ENCODE results near the gene PHF11. TPM values are rescaled to one million over a fixed set of nuclear protein-coding genes. Genes with fewer than 3 reads are reported as not detected.

PHF11 gene
- total RNA-seq, 1 donor from 2014 or later = 15.1 TPM

- Histone ChIP-seq H3K27ac (replicated peaks) (no peak overlapping the region), H3K36me3 (peaks cover 60% of the 10 kb centered on the region), H3K9me3 (replicated peaks) (no peaks in the 10 kb centered on the region), H3K4me3 (no peak overlapping the region), H3K4me1 (peaks cover 14% of the 10 kb centered on the region), H3K27me3 (ENCODE audit: low read depth) (no peaks in the 10 kb centered on the region)
- no peak for DNase-seq
- intact Hi-C loops (cut with micrococcal nuclease) = no loop called here
- TF ChIP-seq CTCF (IDR thresholded peaks at IDR 0.05; ENCODE audit: borderline replicate concordance) = no peak
These were observed 20.7 kb downstream of the PHF11 start for GRCh38 chr13:49516467-49516866.

DNA sequence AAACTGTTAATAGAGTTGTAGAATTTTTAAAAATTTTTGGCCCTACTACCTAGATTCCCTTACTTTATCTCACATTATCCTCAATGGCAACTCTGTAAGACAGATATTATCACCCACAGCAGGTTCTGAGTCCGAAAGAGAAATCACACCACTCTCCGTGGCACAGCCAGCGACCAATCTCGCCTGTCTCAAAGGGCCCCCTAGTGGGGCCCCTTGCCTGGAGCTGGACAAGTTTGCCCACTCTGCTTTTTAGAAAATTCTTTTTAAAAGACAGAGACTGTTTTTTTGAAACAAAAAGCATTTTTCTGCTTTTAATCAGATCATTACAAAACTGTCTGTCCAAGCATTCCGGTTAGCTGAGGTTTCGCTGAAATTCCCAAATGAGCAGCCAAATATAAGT, 21.7 kb downstream of the PHF11 start:
- Histone ChIP-seq H3K27ac (replicated peaks) (no peak overlapping the region), H3K36me3 (peaks cover 65% of the 10 kb centered on the region), H3K4me3 (no peak overlapping the region), H3K27me3 (ENCODE audit: low read depth) (no peaks in the 10 kb centered on the region), H3K4me1 (peaks cover 23% of the 10 kb centered on the region), H3K9me3 (replicated peaks) (no peaks in the 10 kb centered on the region)
- DNase-seq = no peak
- intact Hi-C loops (cut with micrococcal nuclease) = no loop called here
- TF ChIP-seq CTCF (IDR thresholded peaks at IDR 0.05; ENCODE audit: borderline replicate concordance) = peak; percentile 45

DNA sequence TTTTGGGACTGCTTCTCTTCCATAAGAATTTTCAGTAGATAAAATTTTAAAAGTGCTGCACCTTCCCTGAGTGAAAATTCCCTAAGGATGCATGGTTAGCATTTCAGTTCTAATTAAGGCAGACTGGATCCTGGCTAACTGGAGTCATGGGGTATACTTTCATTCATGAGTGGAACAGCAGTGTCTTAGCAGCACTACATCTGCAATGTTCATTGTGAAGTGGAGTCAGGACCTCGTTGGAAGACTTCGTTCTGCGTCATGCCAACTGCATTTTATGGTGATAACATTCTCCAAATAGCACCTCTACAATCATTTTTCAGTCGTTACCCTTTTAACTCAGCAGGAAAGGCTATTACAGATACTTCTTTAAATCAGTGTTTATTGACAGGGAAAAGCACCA, 25.5 kb downstream of the PHF11 start:
- no peak for DNase-seq
- Histone ChIP-seq H3K9me3 (replicated peaks) (no peaks in the 10 kb centered on the region), H3K4me3 (no peak overlapping the region), H3K4me1 (peaks cover 27% of the 10 kb centered on the region), H3K27ac (replicated peaks) (peak overlapping the region; percentile 6), H3K36me3 (peaks cover 71% of the 10 kb centered on the region), H3K27me3 (ENCODE audit: low read depth) (no peaks in the 10 kb centered on the region)
- no peak for TF ChIP-seq CTCF (IDR thresholded peaks at IDR 0.05; ENCODE audit: borderline replicate concordance)
- intact Hi-C loops (cut with micrococcal nuclease) = no loop called here

DNA sequence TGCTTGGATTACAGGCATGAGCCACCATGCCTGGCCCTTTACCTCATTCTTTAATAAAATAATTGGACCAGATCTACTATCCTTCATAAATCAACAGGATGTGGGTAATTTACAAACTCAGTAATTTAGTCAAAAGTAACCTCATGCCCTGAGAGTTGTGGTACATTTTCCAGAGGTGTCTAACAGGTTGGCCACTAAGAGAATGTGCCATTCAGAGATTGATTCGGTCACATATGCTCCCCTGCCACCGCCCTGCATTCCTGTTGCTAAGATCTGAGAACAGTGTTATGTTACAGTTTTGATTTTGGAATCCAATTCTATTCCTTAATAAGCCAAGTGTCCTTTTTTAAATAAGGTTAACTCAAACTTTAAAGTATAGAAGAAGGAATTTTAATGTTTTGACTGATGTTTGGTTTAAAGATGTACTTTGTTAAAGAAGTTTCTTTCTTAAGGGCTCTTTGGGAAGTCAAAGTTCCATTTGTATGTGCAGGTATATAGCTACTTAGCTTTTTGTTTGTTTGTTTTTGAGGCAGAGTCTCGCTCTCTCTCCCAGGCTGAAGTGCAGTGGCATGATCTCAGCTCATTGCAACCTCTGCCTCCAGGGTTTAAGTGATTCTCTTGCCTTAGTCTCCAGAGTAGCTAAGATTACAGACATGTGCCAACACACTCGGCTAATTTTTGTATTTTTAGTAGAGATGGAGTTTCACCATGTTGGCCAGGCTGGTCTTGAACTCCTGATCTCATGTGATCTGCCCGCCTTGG, 29.2 kb downstream of the PHF11 start:
- no peak overlapping the region for H3K4me3 ChIP-seq
- peaks cover 60% of the 10 kb centered on the region for H3K36me3 ChIP-seq
- TF ChIP-seq CTCF (IDR thresholded peaks at IDR 0.05; ENCODE audit: borderline replicate concordance) = no peak
- DNase-seq = no peak
- H3K27ac ChIP-seq (replicated peaks) = no peak overlapping the region
- no peaks in the 10 kb centered on the region for H3K27me3 ChIP-seq (ENCODE audit: low read depth)
- intact Hi-C loops (cut with micrococcal nuclease) = no loop called here
- H3K4me1 ChIP-seq = peaks cover 30% of the 10 kb centered on the region
- H3K9me3 ChIP-seq (replicated peaks) = no peaks in the 10 kb centered on the region

GRCh38 chr13:49527123-49527522, 31.4 kb downstream of the PHF11 start:
- H3K4me1 ChIP-seq = peaks cover 26% of the 10 kb centered on the region
- no peaks in the 10 kb centered on the region for H3K9me3 ChIP-seq (replicated peaks)
- peak; percentile 24 for DNase-seq
- intact Hi-C loops (cut with micrococcal nuclease) = no loop called here
- no peak overlapping the region for H3K27ac ChIP-seq (replicated peaks)
- no peak for TF ChIP-seq CTCF (IDR thresholded peaks at IDR 0.05; ENCODE audit: borderline replicate concordance)
- H3K4me3 ChIP-seq = no peak overlapping the region
- H3K36me3 ChIP-seq = peaks cover 46% of the 10 kb centered on the region
- H3K27me3 ChIP-seq (ENCODE audit: low read depth) = no peaks in the 10 kb centered on the region
